OCI-LY1 (cell line): ENCODE measurements around the gene STK4.

Source experiments
- H2AFZ ChIP-seq: fragments of 200-600 bp; sonication (generic), shearing (Covaris generic); 2 replicates; pipeline ENCODE4 v1.6.0; 2014; ENCODE audit warnings: antibody characterized with exemption, mild to moderate bottlenecking, low read length
- H3F3A ChIP-seq: fragments of 200-600 bp; sonication (generic), shearing (Covaris generic); 2 replicates; pipeline ENCODE4 v1.6.0; 2014; ENCODE audit warnings: mild to moderate bottlenecking, antibody characterized with exemption, low read length, moderate library complexity; ENCODE audit not compliant: insufficient read depth
- H3K27ac ChIP-seq: fragments of 200-600 bp; sonication (generic); 2 replicates; pipeline ENCODE4 v1.5.1; 2014; ENCODE audit warnings: low read length, mixed run types, mild to moderate bottlenecking, low read depth; ENCODE audit not compliant: poor library complexity, severe bottlenecking
- H3K27me3 ChIP-seq: fragments of 200-600 bp; sonication (generic); 2 replicates; pipeline ENCODE4 v1.6.0; 2014; ENCODE audit warnings: antibody characterized with exemption, mild to moderate bottlenecking, low read length, moderate library complexity; ENCODE audit not compliant: insufficient read depth
- H3K36me3 ChIP-seq: fragments of 200-600 bp; sonication (generic); 2 replicates; pipeline ENCODE4 v1.6.1; 2014; ENCODE audit warnings: mild to moderate bottlenecking, antibody characterized with exemption, low read length, moderate library complexity, mixed read lengths; ENCODE audit not compliant: insufficient read depth
- H3K4me1 ChIP-seq: fragments of 200-600 bp; sonication (generic); 2 replicates; pipeline ENCODE4 v1.5.1; 2014; ENCODE audit warnings: mild to moderate bottlenecking, low read length, moderate library complexity; ENCODE audit not compliant: insufficient read depth, severe bottlenecking
- H3K4me2 ChIP-seq: fragments of 200-600 bp; sonication (generic), shearing (Covaris generic); 2 replicates; pipeline ENCODE4 v1.6.1; 2014; ENCODE audit warnings: low read length
- H3K4me3 ChIP-seq: fragments of 200-600 bp; sonication (generic); 2 replicates; pipeline ENCODE4 v1.5.1; 2014; ENCODE audit warnings: low read length, low read depth, mild to moderate bottlenecking, mixed read lengths; ENCODE audit not compliant: poor library complexity, severe bottlenecking
- H3K79me2 ChIP-seq: fragments of 200-600 bp; shearing (Covaris generic); 2 replicates; pipeline ENCODE4 v1.6.1; 2016; ENCODE audit warnings: mixed run types, low read length, mixed read lengths; ENCODE audit not compliant: insufficient read depth
- H3K9ac ChIP-seq: fragments of 200-600 bp; sonication (generic), shearing (Covaris generic); 2 replicates; pipeline ENCODE4 v1.6.1; 2014; ENCODE audit warnings: mild to moderate bottlenecking, low read length, mixed read lengths
- H3K9me2 ChIP-seq: fragments of 200-600 bp; sonication (generic), shearing (Covaris generic); 2 replicates; pipeline ENCODE4 v1.6.1; 2014; ENCODE audit warnings: low read depth, mild to moderate bottlenecking, low read length, mixed read lengths
- H3K9me3 ChIP-seq: fragments of 200-600 bp; shearing (Covaris generic); 2 replicates; pipeline ENCODE4 v1.6.1; 2014; ENCODE audit warnings: low read length, mixed read lengths
- H4K20me1 ChIP-seq: fragments of 200-600 bp; sonication (generic), shearing (Covaris generic); 2 replicates; pipeline ENCODE4 v1.6.0; 2016; ENCODE audit warnings: mild to moderate bottlenecking, low read length; ENCODE audit not compliant: insufficient read depth
- CTCF ChIP-seq: fragments of 200-600 bp; sonication (generic), shearing (Covaris generic); IDR thresholded peaks from 2 replicates; pipeline ENCODE4 v1.5.1; 2017; ENCODE audit warnings: mild to moderate bottlenecking, antibody characterized with exemption, low read length, moderate library complexity, mixed read lengths
- EZH2 ChIP-seq: fragments of 200-600 bp; sonication (generic), shearing (Covaris generic); IDR thresholded peaks from 2 replicates; pipeline ENCODE4 v1.8.0; 2017; ENCODE audit warnings: borderline replicate concordance, mixed run types, mild to moderate bottlenecking, antibody characterized with exemption, low read length, moderate library complexity, mixed read lengths

Gene STK4

GRCh38 chr20:45067558-45067957, 101.2 kb downstream of the STK4 start:
- no peak overlapping the region for H2AFZ ChIP-seq
- H3K27me3 ChIP-seq, result no peaks in the 10 kb centered on the region
- no peaks in the 10 kb centered on the region for H3K9me2 ChIP-seq
- H3K4me3 ChIP-seq, result no peak overlapping the region
- no peaks in the 10 kb centered on the region for H3F3A ChIP-seq
- H3K27ac ChIP-seq, result no peak overlapping the region
- peaks cover 55% of the 10 kb centered on the region for H3K36me3 ChIP-seq
- no peak overlapping the region for H3K9ac ChIP-seq
- H4K20me1 ChIP-seq, result no peaks in the 10 kb centered on the region
- no peaks in the 10 kb centered on the region for H3K4me1 ChIP-seq
- peaks cover 27% of the 10 kb centered on the region for H3K79me2 ChIP-seq
- H3K4me2 ChIP-seq, result no peak overlapping the region
- H3K9me3 ChIP-seq, result no peaks in the 10 kb centered on the region
- TF ChIP-seq EZH2 (no peak), CTCF (no peak)

GRCh38 chr20:45069261-45069660, 102.9 kb downstream of the STK4 start:
- no peak overlapping the region for H2AFZ ChIP-seq
- H3K36me3 ChIP-seq, result peaks cover 63% of the 10 kb centered on the region
- no peaks in the 10 kb centered on the region for H3K9me3 ChIP-seq
- no peak overlapping the region for H3K27ac ChIP-seq
- no peak overlapping the region for H3K4me3 ChIP-seq
- no peak overlapping the region for H3K4me2 ChIP-seq
- no peaks in the 10 kb centered on the region for H3K4me1 ChIP-seq
- TF ChIP-seq EZH2 (no peak), CTCF (no peak)
- H3K79me2 ChIP-seq, result peaks cover 17% of the 10 kb centered on the region
- no peaks in the 10 kb centered on the region for H3K9me2 ChIP-seq
- no peaks in the 10 kb centered on the region for H3F3A ChIP-seq
- no peak overlapping the region for H3K9ac ChIP-seq
- no peaks in the 10 kb centered on the region for H3K27me3 ChIP-seq
- no peaks in the 10 kb centered on the region for H4K20me1 ChIP-seq

GRCh38 chr20:45070932-45071632, 104.8 kb downstream of the STK4 start:
- H3K79me2 ChIP-seq, result peaks cover 6% of the 10 kb centered on the region; the same call in 1 of the 2 replicates
- H4K20me1 ChIP-seq, result no peaks in the 10 kb centered on the region
- no peak for TF ChIP-seq EZH2
- no peak for TF ChIP-seq CTCF
- H3K4me2 ChIP-seq, result no peak overlapping the region
- peaks cover 81% of the 10 kb centered on the region for H3K36me3 ChIP-seq
- H2AFZ ChIP-seq, result no peak overlapping the region
- no peaks in the 10 kb centered on the region for H3F3A ChIP-seq
- H3K4me1 ChIP-seq, result no peaks in the 10 kb centered on the region
- no peak overlapping the region for H3K9ac ChIP-seq
- H3K27me3 ChIP-seq, result no peaks in the 10 kb centered on the region
- H3K9me3 ChIP-seq, result no peaks in the 10 kb centered on the region
- H3K4me3 ChIP-seq, result no peak overlapping the region
- no peak overlapping the region for H3K27ac ChIP-seq
- no peaks in the 10 kb centered on the region for H3K9me2 ChIP-seq
